PFSK-1 (cell line): ENCODE results near the gene ADTRP.

Experiments used
- FOXP2 ChIP-seq: optimal IDR thresholded peaks from 2 replicates; pipeline ENCODE3; 2011; ENCODE audit warnings: borderline replicate concordance, control low read depth, inconsistent platforms; ENCODE audit not compliant: insufficient read depth; ENCODE audit errors: extremely low read length, extremely low read depth
- POLR2AphosphoS5 ChIP-seq: IDR thresholded peaks from 2 replicates; pipeline ENCODE4 v1.6.1; 2012; ENCODE audit warnings: low read depth, mild to moderate bottlenecking, control low read depth, low read length, moderate library complexity
- SIN3A ChIP-seq: IDR thresholded peaks from 2 replicates; pipeline ENCODE4 v1.6.1; 2012; ENCODE audit warnings: mild to moderate bottlenecking, low read length, moderate library complexity, borderline replicate concordance; ENCODE audit not compliant: insufficient read depth
- TAF1 ChIP-seq: IDR thresholded peaks from 2 replicates; pipeline ENCODE4 v1.6.1; 2012; ENCODE audit warnings: low read length, control low read depth, borderline replicate concordance; ENCODE audit not compliant: insufficient read depth
- TF ChIP-seq, protein P1 (sequence below), 2 experiments: IDR thresholded peaks; 2 replicates each; pipeline versions ENCODE4 v1.6.1 to v1.8.0; 2011 to 2012; ENCODE audit warnings: low read depth in 2 of 2, low read length in 2 of 2, control low read depth in 1 of 2, inconsistent platforms in 1 of 2, mild to moderate bottlenecking in 1 of 2, moderate library complexity in 1 of 2; ENCODE audit not compliant: insufficient read depth in 1 of 2

ADTRP gene

GRCh38 chr6:11758878-11759277 is 19.7 kb downstream of the ADTRP start:
- TF ChIP-seq TAF1 (no peak), POLR2AphosphoS5 (no peak), FOXP2 (no peak), SIN3A (no peak)
- TF ChIP-seq, protein P1, sequence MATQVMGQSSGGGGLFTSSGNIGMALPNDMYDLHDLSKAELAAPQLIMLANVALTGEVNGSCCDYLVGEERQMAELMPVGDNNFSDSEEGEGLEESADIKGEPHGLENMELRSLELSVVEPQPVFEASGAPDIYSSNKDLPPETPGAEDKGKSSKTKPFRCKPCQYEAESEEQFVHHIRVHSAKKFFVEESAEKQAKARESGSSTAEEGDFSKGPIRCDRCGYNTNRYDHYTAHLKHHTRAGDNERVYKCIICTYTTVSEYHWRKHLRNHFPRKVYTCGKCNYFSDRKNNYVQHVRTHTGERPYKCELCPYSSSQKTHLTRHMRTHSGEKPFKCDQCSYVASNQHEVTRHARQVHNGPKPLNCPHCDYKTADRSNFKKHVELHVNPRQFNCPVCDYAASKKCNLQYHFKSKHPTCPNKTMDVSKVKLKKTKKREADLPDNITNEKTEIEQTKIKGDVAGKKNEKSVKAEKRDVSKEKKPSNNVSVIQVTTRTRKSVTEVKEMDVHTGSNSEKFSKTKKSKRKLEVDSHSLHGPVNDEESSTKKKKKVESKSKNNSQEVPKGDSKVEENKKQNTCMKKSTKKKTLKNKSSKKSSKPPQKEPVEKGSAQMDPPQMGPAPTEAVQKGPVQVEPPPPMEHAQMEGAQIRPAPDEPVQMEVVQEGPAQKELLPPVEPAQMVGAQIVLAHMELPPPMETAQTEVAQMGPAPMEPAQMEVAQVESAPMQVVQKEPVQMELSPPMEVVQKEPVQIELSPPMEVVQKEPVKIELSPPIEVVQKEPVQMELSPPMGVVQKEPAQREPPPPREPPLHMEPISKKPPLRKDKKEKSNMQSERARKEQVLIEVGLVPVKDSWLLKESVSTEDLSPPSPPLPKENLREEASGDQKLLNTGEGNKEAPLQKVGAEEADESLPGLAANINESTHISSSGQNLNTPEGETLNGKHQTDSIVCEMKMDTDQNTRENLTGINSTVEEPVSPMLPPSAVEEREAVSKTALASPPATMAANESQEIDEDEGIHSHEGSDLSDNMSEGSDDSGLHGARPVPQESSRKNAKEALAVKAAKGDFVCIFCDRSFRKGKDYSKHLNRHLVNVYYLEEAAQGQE (IDR thresholded peaks at IDR 0.05; ENCODE audit: insufficient read depth in 1 of 2, low read depth in 2 of 2, low read length in 2 of 2) = no peak

- TF ChIP-seq POLR2AphosphoS5 (no peak), TAF1 (no peak), SIN3A (no peak)
These were observed 21.9 kb downstream of the ADTRP start for GRCh38 chr6:11756726-11757125.

GRCh38 chr6:11756292-11756691 is 22.3 kb downstream of the ADTRP start:
- TF ChIP-seq POLR2AphosphoS5 (no peak), SIN3A (no peak), FOXP2 (no peak), TAF1 (no peak)

DNA sequence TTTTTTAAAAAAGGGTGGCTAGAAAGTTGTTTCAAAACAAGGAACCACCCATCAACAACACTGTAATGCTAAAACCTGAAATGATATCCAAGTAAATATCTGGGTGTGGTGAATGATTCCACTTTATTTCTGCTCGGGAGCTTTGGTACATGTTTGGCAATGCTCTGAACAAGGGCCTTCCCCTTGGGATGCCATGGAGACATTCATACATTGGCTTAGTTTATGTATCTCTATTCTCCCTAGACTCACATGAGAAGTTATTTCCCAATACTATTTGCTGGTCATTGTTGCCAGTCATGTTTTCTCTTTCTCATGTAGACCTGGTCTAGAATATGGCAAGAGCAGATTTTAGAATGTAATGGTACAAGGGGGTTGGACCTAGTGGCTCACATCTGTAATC is 22.9 kb downstream of the ADTRP start:
- TF ChIP-seq SIN3A (no peak), TAF1 (no peak), FOXP2 (no peak), POLR2AphosphoS5 (no peak)
- TF ChIP-seq, protein P1 (IDR thresholded peaks at IDR 0.05; ENCODE audit: insufficient read depth in 1 of 2, low read depth in 2 of 2, low read length in 2 of 2) = no peak

DNA sequence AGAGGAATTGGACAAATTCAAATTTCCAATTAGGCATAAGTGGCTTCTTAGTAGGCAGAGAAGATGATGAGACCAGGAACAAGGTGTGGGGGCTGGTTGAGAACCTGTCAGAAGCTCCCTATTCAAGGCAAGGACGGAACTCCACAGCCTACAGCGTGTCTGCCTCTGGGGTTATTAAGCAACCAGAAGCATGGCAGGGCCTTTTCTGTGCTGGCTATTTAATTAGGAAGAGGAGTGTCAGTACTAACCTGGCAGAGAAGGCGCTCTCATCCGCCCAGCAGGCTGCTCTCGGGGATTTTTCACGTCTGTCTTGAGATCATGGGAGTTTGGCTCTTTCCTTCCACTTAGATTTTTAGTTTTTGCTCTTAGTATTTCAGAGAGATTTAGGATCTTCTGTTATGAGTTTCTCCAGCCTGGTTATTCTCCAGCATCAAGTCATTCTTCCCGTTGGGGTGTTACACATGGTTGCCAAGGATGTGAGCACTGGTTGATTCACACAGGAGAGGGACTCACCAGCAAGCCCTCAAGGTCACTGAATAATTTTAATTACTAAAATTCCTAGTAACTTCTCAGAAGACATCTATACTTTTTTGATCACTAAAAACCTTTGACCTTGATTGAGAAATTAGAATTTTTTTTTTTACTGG is 23.9 kb downstream of the ADTRP start:
- TF ChIP-seq POLR2AphosphoS5 (no peak), TAF1 (no peak), SIN3A (no peak), FOXP2 (no peak)
- TF ChIP-seq, protein P1 (IDR thresholded peaks at IDR 0.05; ENCODE audit: insufficient read depth in 1 of 2, low read depth in 2 of 2, low read length in 2 of 2) = no peak

DNA sequence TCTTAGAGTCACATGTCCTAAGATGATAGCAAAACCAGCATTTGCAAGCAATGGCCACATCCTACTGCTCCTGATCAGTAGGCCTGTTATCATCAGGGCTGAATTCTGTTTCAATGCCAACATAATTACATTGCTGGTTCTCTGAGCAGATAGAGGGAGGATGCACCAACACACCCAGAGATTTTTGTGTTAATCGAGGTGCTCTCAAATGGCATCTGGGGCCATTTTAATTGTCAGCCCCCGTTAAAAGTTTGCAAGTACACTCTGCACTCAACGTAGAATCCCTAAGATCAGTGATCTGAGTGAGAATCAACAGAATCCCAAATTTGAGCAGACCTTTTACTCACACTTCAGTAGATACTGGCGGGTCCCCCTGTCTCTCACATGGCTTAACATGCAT is 24.8 kb downstream of the ADTRP start:
- TF ChIP-seq TAF1 (no peak), FOXP2 (no peak), POLR2AphosphoS5 (no peak), SIN3A (no peak)
- TF ChIP-seq, protein P1 (IDR thresholded peaks at IDR 0.05; ENCODE audit: insufficient read depth in 1 of 2, low read depth in 2 of 2, low read length in 2 of 2) = no peak
